ENCODE measurements around the gene LMF1. TPM values are rescaled to one million over a fixed set of nuclear protein-coding genes. Genes with fewer than 3 reads are reported as not detected.

Gene LMF1
- total and polyA plus RNA-seq, 2 of the 4 experiments (the other 2 are of a cell fraction): 7.7 to 13.1 TPM

DNA sequence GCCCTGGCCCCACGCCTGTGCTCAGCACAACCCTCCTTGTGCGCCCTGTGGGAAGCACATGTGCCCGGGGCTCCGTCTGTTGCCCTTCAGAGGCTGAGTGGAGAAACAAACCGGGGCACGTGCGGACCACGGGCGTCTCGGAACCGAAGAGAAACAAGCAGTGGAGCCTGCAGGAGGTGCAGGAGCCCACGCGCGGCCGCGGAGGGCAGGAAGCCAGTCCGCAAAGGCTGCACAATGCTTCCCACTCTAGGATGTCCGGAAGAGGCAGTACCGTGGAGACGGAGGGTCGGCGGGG lies 94.8 kb downstream of the LMF1 start:
- Histone ChIP-seq H2BK15ac (ENCODE audit: low read depth, low read length) (no peak overlapping the region), H3K14ac (replicated peaks; ENCODE audit: low read depth, low read length) (no peak overlapping the region), H3K79me1 (ENCODE audit: low read depth in 1 of 2, low read length in 2 of 2) (no peaks in the 10 kb centered on the region), H3K9me3 (ENCODE audit: control insufficient read depth, insufficient read depth, low read length) (no peaks in the 10 kb centered on the region), H4K8ac (ENCODE audit: low read depth in 2 of 2, low read length in 2 of 2) (no peak overlapping the region), H3K9ac (ENCODE audit: low read depth, low read length) (no peak overlapping the region), H2AFZ (replicated peaks; ENCODE audit: low read length, poor library complexity) (no peak overlapping the region), H3K27ac (ENCODE audit: insufficient read depth, low read length) (no peak overlapping the region), H2BK120ac (ENCODE audit: low read depth, low read length) (no peak overlapping the region), H4K91ac (ENCODE audit: insufficient read depth, low read depth, low read length) (no peak overlapping the region), H3K18ac (ENCODE audit: low read depth, low read length) (no peak overlapping the region), H2BK20ac (ENCODE audit: low read depth, low read length) (no peak overlapping the region), H3K36me3 (ENCODE audit: control insufficient read depth, insufficient read depth, low read length) (peaks cover 3% of the 10 kb centered on the region; the same call in 1 of the 2 replicates), H4K20me1 (ENCODE audit: insufficient read depth, low read length) (no peaks in the 10 kb centered on the region), H4K5ac (ENCODE audit: low read depth, low read length) (no peak overlapping the region), H3K4me2 (ENCODE audit: low read depth, low read length) (no peak overlapping the region), H2AK5ac (ENCODE audit: low read depth, low read length) (no peak overlapping the region), H3K4me1 (ENCODE audit: control insufficient read depth, insufficient read depth, low read length) (no peaks in the 10 kb centered on the region), H3K23ac (ENCODE audit: low read depth, low read length) (no peak overlapping the region), H3K27me3 (ENCODE audit: control insufficient read depth, insufficient read depth, low read length) (no peaks in the 10 kb centered on the region), H3K9me1 (ENCODE audit: insufficient read depth, low read length) (no peaks in the 10 kb centered on the region), H3K4me3 (ENCODE audit: insufficient read depth, low read depth, low read length) (no peak overlapping the region), H2AK9ac (replicated peaks; ENCODE audit: low read depth, low read length, poor library complexity) (no peak overlapping the region), H2BK5ac (ENCODE audit: low read depth, low read length, poor library complexity, severe bottlenecking) (no peak overlapping the region), H3K56ac (ENCODE audit: extremely low read depth, insufficient read depth, low read length) (no peak overlapping the region), H3K4ac (ENCODE audit: low read depth, low read length) (no peak overlapping the region)
- ChIA-PET CTCF (no interaction called here), POLR2A (ENCODE audit: unreplicated experiment) (no interaction called here)
- in situ Hi-C loops (cut with MboI; ENCODE audit: low sequenced_read_pairs): no loop called here
- dilution Hi-C loops (cut with HindIII; ENCODE audit: low sequenced_read_pairs, unreplicated experiment): no loop called here
- DNase-seq (no peak), ATAC-seq (ENCODE audit: low read depth) (no peak)
- TF ChIP-seq, protein P1, sequence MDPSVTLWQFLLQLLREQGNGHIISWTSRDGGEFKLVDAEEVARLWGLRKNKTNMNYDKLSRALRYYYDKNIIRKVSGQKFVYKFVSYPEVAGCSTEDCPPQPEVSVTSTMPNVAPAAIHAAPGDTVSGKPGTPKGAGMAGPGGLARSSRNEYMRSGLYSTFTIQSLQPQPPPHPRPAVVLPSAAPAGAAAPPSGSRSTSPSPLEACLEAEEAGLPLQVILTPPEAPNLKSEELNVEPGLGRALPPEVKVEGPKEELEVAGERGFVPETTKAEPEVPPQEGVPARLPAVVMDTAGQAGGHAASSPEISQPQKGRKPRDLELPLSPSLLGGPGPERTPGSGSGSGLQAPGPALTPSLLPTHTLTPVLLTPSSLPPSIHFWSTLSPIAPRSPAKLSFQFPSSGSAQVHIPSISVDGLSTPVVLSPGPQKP (IDR thresholded peaks at IDR 0.05; ENCODE audit: borderline replicate concordance, low read depth, low read length): no peak
- TF ChIP-seq CHD1 (IDR thresholded peaks at IDR 0.05; ENCODE audit: low read depth, low read length) (no peak), MXI1 (IDR thresholded peaks at IDR 0.05; ENCODE audit: borderline replicate concordance, low read depth, low read length) (no peak), RFX5 (IDR thresholded peaks at IDR 0.05; ENCODE audit: low read depth, low read length) (no peak), FOS (IDR thresholded peaks at IDR 0.05; ENCODE audit: low read depth, low read length) (no peak), MAFK (IDR thresholded peaks at IDR 0.05; ENCODE audit: low read depth, low read length) (no peak), RCOR1 (IDR thresholded peaks at IDR 0.05; ENCODE audit: insufficient replicate concordance, low read length) (no peak)
- BruUV-seq (replicated peaks): no TSS peak
- intact Hi-C loops (cut with micrococcal nuclease): no loop called here
- 87% methylated on average over 22 of the region's 22 CpGs; no CpG with 5 or more reads in 1 of the 2 experiments for WGBS, 2 experiments (ENCODE audit: extremely low coverage in 2 of 2, insufficient read length in 1 of 2)
